GM12878 (cell line): ENCODE measurements around the gene MYH9. TPM values are rescaled to one million over a fixed set of nuclear protein-coding genes. Genes with fewer than 3 reads are reported as not detected.
"Not testable (repeated sequence)": the region's sequence is repeated elsewhere in the genome, so short reads cannot be mapped to it uniquely, and the experiment has no call there.

Source experiments
- ATAC-seq: fragments of 200-7000 bp; cut with Tn5 transposase; 3 replicates; pipeline ENCODE4 v1.9.1; 2020; ENCODE audit warnings: mild to moderate bottlenecking, moderate library complexity
- BruUV-seq: library from RNA; stranded (reverse); fragments of 400-500 nt; replicated peaks from 2 replicates; lab custom pipeline; 2021; lab: Mats Ljungman, UMichigan
- CTCF ChIA-PET: fragments of 300-600 bp; sonication (Branson Sonifier 250); formaldehyde crosslinking; extraction: SDS; loops from one replicate; lab custom pipeline; 2021; ENCODE audit warnings: inconsistent platforms; lab: Yijun Ruan, JAX
- POLR2A ChIA-PET: fragments of 350-600 bp; formaldehyde crosslinking; extraction: SDS; loops from one replicate; lab custom pipeline; 2021; ENCODE audit warnings: inconsistent platforms; lab: Charles Lee
- RAD21 ChIA-PET: fragments of 300-600 bp; sonication (Branson Sonifier 250); formaldehyde crosslinking; loops from one replicate; lab custom pipeline; 2023; ENCODE audit warnings: antibody characterized with exemption; ENCODE audit not compliant: unreplicated experiment; lab: Charles Lee
- SMC1A ChIA-PET: fragments of 300-600 bp; sonication (Branson Sonifier 250); formaldehyde crosslinking; loops from one replicate; lab custom pipeline; 2023; ENCODE audit not compliant: unreplicated experiment, uncharacterized antibody; lab: Charles Lee
- DNase-seq: peaks from one replicate; pipeline ENCODE4 v3.0.0-alpha.2; 2011; ENCODE audit warnings: low read depth, low spot score
- FAIRE-seq: peaks from 3 replicates; lab custom pipeline; 2011; peaks lifted over from hg19 to GRCh38; lab: Jason Lieb, UNC
- H2AFZ ChIP-seq: 2 replicates; pipeline ENCODE4 v1.6.0; 2011; ENCODE audit warnings: low read depth, low read length, control low read depth; ENCODE audit not compliant: control insufficient read depth
- H3K27ac ChIP-seq: 2 replicates; pipeline ENCODE4 v1.5.1; 2011; ENCODE audit warnings: control low read depth; ENCODE audit not compliant: control insufficient read depth, insufficient read depth
- H3K27me3 ChIP-seq, 2 experiments: replicated peaks in 1 of 2; 2 replicates each; pipeline versions ENCODE4 v1.6.0 to v1.6.1; 2011; ENCODE audit warnings: low read length in 1 of 2; ENCODE audit not compliant: control insufficient read depth in 2 of 2, insufficient read depth in 2 of 2
- H3K36me3 ChIP-seq, 2 experiments: 2 replicates each; pipeline ENCODE4 v1.5.1; 2011; ENCODE audit warnings: low read length in 1 of 2; ENCODE audit not compliant: control insufficient read depth in 2 of 2, insufficient read depth in 2 of 2
- H3K4me1 ChIP-seq: 2 replicates; pipeline ENCODE4 v1.6.1; 2011; ENCODE audit warnings: mild to moderate bottlenecking, low read length, moderate library complexity, mixed read lengths; ENCODE audit not compliant: control insufficient read depth, insufficient read depth
- H3K4me2 ChIP-seq: 2 replicates; pipeline ENCODE4 v1.6.0; 2011; ENCODE audit warnings: control low read depth; ENCODE audit not compliant: control insufficient read depth, insufficient read depth
- H3K4me3 ChIP-seq: fragments of 200-600 bp; sonication (generic); 2 replicates; pipeline ENCODE4 v1.5.1; 2016
- H3K79me2 ChIP-seq: 2 replicates; pipeline ENCODE4 v1.6.0; 2011; ENCODE audit warnings: low read length; ENCODE audit not compliant: control insufficient read depth, insufficient read depth
- H3K9ac ChIP-seq: 2 replicates; pipeline ENCODE4 v1.8.0; 2011; ENCODE audit warnings: low read length, control low read depth, mixed read lengths; ENCODE audit not compliant: control insufficient read depth, insufficient read depth
- H3K9me3 ChIP-seq: replicated peaks from 3 replicates; pipeline ENCODE4 v1.5.1; 2011; ENCODE audit warnings: mild to moderate bottlenecking, low read length; ENCODE audit not compliant: control insufficient read depth, insufficient read depth
- H4K20me1 ChIP-seq: 2 replicates; pipeline ENCODE4 v1.6.0; 2011; ENCODE audit not compliant: control insufficient read depth, insufficient read depth
- RCOR1 ChIP-seq: conservative IDR thresholded peaks from 2 replicates; pipeline ENCODE4 v1.6.1; 2012; ENCODE audit warnings: low read depth, low read length, improper control_type of control experiment
- STAT1 ChIP-seq: fragments of 450-650 bp; conservative IDR thresholded peaks from 2 replicates; pipeline ENCODE4 v1.6.1; 2014; ENCODE audit warnings: antibody characterized with exemption, mild to moderate bottlenecking
- TBL1XR1 ChIP-seq: IDR thresholded peaks from 2 replicates; pipeline ENCODE4 v1.6.1; 2012; ENCODE audit warnings: low read depth, low read length, improper control_type of control experiment
- WGBS: methylation state at CpG from one replicate; pipeline ENCODE4 v1.1.6; 2016; ENCODE audit warnings: low lambda C conversion rate; ENCODE audit not compliant: insufficient replicate concordance, insufficient coverage; ENCODE audit errors: missing lambda C conversion rate; 5-methylcytosine and 5-hydroxymethylcytosine counted together
- in situ Hi-C: fragments of 300-500 bp; cut with MboI; formaldehyde crosslinking; loops from 9 replicates; pipeline ENCODE4 v1.14.3; 2018; ENCODE audit warnings: mixed read lengths
- intact Hi-C: fragments of 100-400 bp; cut with micrococcal nuclease; formaldehyde crosslinking; loops from one replicate; pipeline ENCODE4 v1.14.2; 2022; ENCODE audit not compliant: unreplicated experiment
- polyA plus RNA-seq, 11 experiments: library from polyadenylated mRNA; depleted of rRNA in 4 of 11; unstranded in 6 of 11; stranded (reverse) in 5 of 11; fragments of >200 nt; fragmentation: Nextera tagmentation in 4 of 11; fragmentation: Illumina TruSeq in 1 of 11; extraction: Ambion mirVana in 4 of 11; extraction: Trizol in 1 of 11; gene quantifications; 1 replicate in 1 of 11; 2 replicates in 10 of 11; pipeline versions ENCODE4 v1.2.1 to v1.2.3, GENCODE V29; 2011 to 2016; ENCODE audit warnings: inconsistent platforms in 2 of 11, missing spikeins in 2 of 11, low read depth in 1 of 11
- total RNA-seq, 4 experiments: library from RNA; depleted of rRNA in 3 of 4; stranded (reverse); fragments of >200 nt in 3 of 4; fragmentation: Illumina TruSeq in 1 of 4; extraction: Trizol in 1 of 4; gene quantifications; 2 replicates each; pipeline versions ENCODE4 v1.2.1 to v1.2.3, GENCODE V29; 2013 to 2021

MYH9 gene
- total and polyA plus RNA-seq, 10 of the 15 experiments (the other 5 are each of a cell fraction or from before 2014, with no cell fraction given) = 5.1 to 525 (median 145) TPM

GRCh38 chr22:36424901-36425579 lies 37.3 kb upstream of the MYH9 start:
- POLR2A ChIA-PET = no interaction called here
- no peak overlapping the region for H3K4me3 ChIP-seq
- FAIRE-seq = no peak

GRCh38 chr22:36424466-36424865 lies 36.7 kb upstream of the MYH9 start:
- CTCF ChIA-PET, ATAC-seq, intact Hi-C loops, DNase-seq, BruUV-seq, H3K4me1 ChIP-seq, H3K4me2 ChIP-seq, RAD21 ChIA-PET, H4K20me1 ChIP-seq, H3K4me3 ChIP-seq, H2AFZ ChIP-seq, H3K27ac ChIP-seq, in situ Hi-C loops, H3K27me3 ChIP-seq, H3K9me3 ChIP-seq, FAIRE-seq, H3K36me3 ChIP-seq, H3K79me2 ChIP-seq, H3K9ac ChIP-seq, SMC1A ChIA-PET: not testable (repeated sequence)
- POLR2A ChIA-PET = interaction anchor here (0.7 kb wide), 1 partner anchor 11 kb away, joined by 7 read pairs; no protein-coding TSS in a partner anchor
- 90% methylated on average over 5 of the region's 5 CpGs for WGBS

More at GRCh38 chr22:36424901-36425579, 37.3 kb upstream of the MYH9 start:
- RAD21 ChIA-PET = interaction anchor here (0.7 kb wide), 1 partner anchor 59 kb away, joined by 3 read pairs; no protein-coding TSS in a partner anchor
- Histone ChIP-seq H3K27me3 (no peaks in the 10 kb centered on the region), H3K27ac (no peak overlapping the region), H3K4me2 (no peak overlapping the region), H3K9me3 (no peaks in the 10 kb centered on the region), H3K36me3 (no peaks in the 10 kb centered on the region), H3K79me2 (no peaks in the 10 kb centered on the region), H3K9ac (no peak overlapping the region), H4K20me1 (no peaks in the 10 kb centered on the region), H3K4me1 (peaks cover 7% of the 10 kb centered on the region), H2AFZ (no peak overlapping the region)
- SMC1A ChIA-PET = interaction anchor here (0.7 kb wide), 1 partner anchor 10 kb away, joined by 3 read pairs; no protein-coding TSS in a partner anchor
- ATAC-seq (no peak), DNase-seq (no peak)
- in situ Hi-C loops (no loop called here), intact Hi-C loops (no loop called here)
- TF ChIP-seq TBL1XR1 (no peak), RCOR1 (no peak), STAT1 (no peak)
- no TSS peak for BruUV-seq
- CTCF ChIA-PET = no interaction called here
- 67% methylated on average over 5 of the region's 5 CpGs for WGBS
